Tibial nerve (tissue), 4 donors: ENCODE measurements around the gene CWC15. TPM values are rescaled to one million over a fixed set of nuclear protein-coding genes. Genes with fewer than 3 reads are reported as not detected.
"Not testable (repeated sequence)": the region's sequence is repeated elsewhere in the genome, so short reads cannot be mapped to it uniquely, and the experiment has no call there.

Source experiments
- DNase-seq, 2 donors: peaks; one replicate each; pipeline ENCODE4 v3.0.0-alpha.2; 2019; ENCODE audit warnings: low spot score in 2 of 2
- H3K27ac ChIP-seq, 4 donors: fragments of 200-600 bp; sonication (generic) in 3 of 4; one replicate each; pipeline ENCODE4 v1.5.1; 2017 to 2019; ENCODE audit warnings: mild to moderate bottlenecking in 1 of 4
- H3K27me3 ChIP-seq, 2 donors: fragments of 200-600 bp; sonication (generic) in 1 of 2; one replicate each; pipeline versions ENCODE4 v1.5.1 to v1.6.0; 2017 to 2019
- H3K36me3 ChIP-seq, 3 donors: fragments of 200-600 bp; sonication (generic); one replicate each; pipeline ENCODE4 v1.5.1; 2018 to 2019
- H3K4me1 ChIP-seq, 4 donors: fragments of 200-600 bp; sonication (generic) in 3 of 4; one replicate each; pipeline ENCODE4 v1.5.1; 2017 to 2019
- H3K4me3 ChIP-seq, 4 donors: fragments of 200-600 bp; sonication (generic) in 3 of 4; one replicate each; pipeline ENCODE4 v1.5.1; 2017 to 2019; ENCODE audit warnings: mild to moderate bottlenecking in 1 of 4, moderate library complexity in 1 of 4
- H3K9me3 ChIP-seq, 4 donors: fragments of 200-600 bp; sonication (generic) in 3 of 4; one replicate each; pipeline ENCODE4 v1.5.1; 2017 to 2019
- CTCF ChIP-seq, 5 experiments: fragments of 200-600 bp in 3 of 5; fragments of 450-650 bp in 2 of 5; sonication (generic) in 3 of 5; IDR thresholded peaks; one replicate each; pipeline ENCODE4 v1.5.1; 2016 to 2019; ENCODE audit warnings: antibody characterized with exemption in 5 of 5, mild to moderate bottlenecking in 3 of 5, moderate library complexity in 2 of 5
- EP300 ChIP-seq, 2 donors: sonication (generic); formaldehyde crosslinking; IDR thresholded peaks; one replicate each; pipeline ENCODE4 v1.6.1; 2017; ENCODE audit warnings: antibody characterized with exemption in 2 of 2, mild to moderate bottlenecking in 1 of 2
- POLR2A ChIP-seq, 2 donors: fragments of 450-650 bp; IDR thresholded peaks; one replicate each; pipeline ENCODE4 v1.6.1; 2017; ENCODE audit warnings: antibody characterized with exemption in 2 of 2, mild to moderate bottlenecking in 2 of 2, moderate library complexity in 2 of 2
- WGBS, 2 donors: methylation state at CpG; one replicate each; pipeline ENCODE4 v1.1.5; 2018; 5-methylcytosine and 5-hydroxymethylcytosine counted together
- total RNA-seq, 4 donors: library from RNA; depleted of rRNA; stranded (reverse); fragments of >200 nt; gene quantifications; one replicate each; pipeline ENCODE4 v1.1.0, GENCODE V29; 2016

Gene CWC15
- total RNA-seq, 4 donors from 2014 or later = 29.6 to 54.0 (median 37.9) TPM

GRCh38 chr11:94922321-94923003 lies 50.9 kb downstream of the CWC15 start:
- Histone ChIP-seq H3K27me3 (no peaks in the 10 kb centered on the region), H3K4me1 (peaks cover 0 to 27% (median 14%) of the 10 kb centered on the region in 4 donors), H3K9me3 (no peaks in the 10 kb centered on the region), H3K27ac (no peak overlapping the region), H3K4me3 (no peak overlapping the region), H3K36me3 (no peaks in the 10 kb centered on the region)
- WGBS, 2 donors = 85% methylated on average over 5 of the region's 5 CpGs
- no peak for DNase-seq
- no peak for TF ChIP-seq EP300 (IDR thresholded peaks at IDR 0.05)
- TF ChIP-seq CTCF (IDR thresholded peaks at IDR 0.05) = no peak
- no peak for TF ChIP-seq POLR2A (IDR thresholded peaks at IDR 0.05)

- TF ChIP-seq EP300 (IDR thresholded peaks at IDR 0.05) (no peak), CTCF (IDR thresholded peaks at IDR 0.05) (no peak), POLR2A (IDR thresholded peaks at IDR 0.05) (no peak)
- Histone ChIP-seq H3K36me3 (no peaks in the 10 kb centered on the region), H3K4me1 (peaks cover 0 to 7% (median 2%) of the 10 kb centered on the region in 4 donors), H3K27ac (no peak overlapping the region), H3K27me3 (no peaks in the 10 kb centered on the region), H3K9me3 (no peaks in the 10 kb centered on the region), H3K4me3 (no peak overlapping the region)
- DNase-seq = no peak
These were observed 53.0 kb downstream of the CWC15 start for GRCh38 chr11:94920311-94920710.

- not testable (repeated sequence) for DNase-seq, H3K4me3 ChIP-seq, H3K4me1 ChIP-seq, H3K27ac ChIP-seq, H3K36me3 ChIP-seq, H3K9me3 ChIP-seq, H3K27me3 ChIP-seq
- WGBS, 2 donors = 96 to 98% methylated on average over 2 of the region's 2 CpGs
These were observed 59.5 kb downstream of the CWC15 start for GRCh38 chr11:94913718-94914394.

- no peaks in the 10 kb centered on the region for H3K4me1 ChIP-seq
These were observed 60.5 kb downstream of the CWC15 start for GRCh38 chr11:94912806-94913205.

More at GRCh38 chr11:94912806-94913205, 60.5 kb downstream of the CWC15 start:
- Histone ChIP-seq H3K9me3 (no peaks in the 10 kb centered on the region), H3K27me3 (no peaks in the 10 kb centered on the region), H3K36me3 (no peaks in the 10 kb centered on the region), H3K27ac (no peak overlapping the region), H3K4me3 (no peak overlapping the region)
- no peak for TF ChIP-seq EP300 (IDR thresholded peaks at IDR 0.05)
- TF ChIP-seq CTCF (IDR thresholded peaks at IDR 0.05) = no peak
- TF ChIP-seq POLR2A (IDR thresholded peaks at IDR 0.05) = no peak
- 93% methylated on average over 9 of the region's 9 CpGs for WGBS, 2 donors
- DNase-seq = no peak

Other genes starting within 250 kb of the CWC15 start
- 10 to 100 TPM; 46.5 to 58.0 (median 51.9) TPM for gene AMOTL1, start 205.2 kb downstream of the CWC15 start, total RNA-seq
- gene KDM4D, start 153 bp upstream of the CWC15 start, total RNA-seq = 1 to 10 TPM in 3 of 4 donors, under 1 TPM in 1; 0.63 to 4.8 (median 1.3) TPM
- not detected for gene KDM4E, start 51.7 kb upstream of the CWC15 start, total RNA-seq
- gene KDM4F, start 75.9 kb upstream of the CWC15 start, total RNA-seq = not detected
- 10 to 100 TPM; 41.4 to 79.8 (median 49.1) TPM for gene SRSF8, start 93.4 kb upstream of the CWC15 start, total RNA-seq
- gene ENDOD1, start 116.3 kb upstream of the CWC15 start, total RNA-seq = 100 to 1,000 TPM; 106 to 210 (median 154) TPM